ENCODE results near the gene TMEM184B.

DNA sequence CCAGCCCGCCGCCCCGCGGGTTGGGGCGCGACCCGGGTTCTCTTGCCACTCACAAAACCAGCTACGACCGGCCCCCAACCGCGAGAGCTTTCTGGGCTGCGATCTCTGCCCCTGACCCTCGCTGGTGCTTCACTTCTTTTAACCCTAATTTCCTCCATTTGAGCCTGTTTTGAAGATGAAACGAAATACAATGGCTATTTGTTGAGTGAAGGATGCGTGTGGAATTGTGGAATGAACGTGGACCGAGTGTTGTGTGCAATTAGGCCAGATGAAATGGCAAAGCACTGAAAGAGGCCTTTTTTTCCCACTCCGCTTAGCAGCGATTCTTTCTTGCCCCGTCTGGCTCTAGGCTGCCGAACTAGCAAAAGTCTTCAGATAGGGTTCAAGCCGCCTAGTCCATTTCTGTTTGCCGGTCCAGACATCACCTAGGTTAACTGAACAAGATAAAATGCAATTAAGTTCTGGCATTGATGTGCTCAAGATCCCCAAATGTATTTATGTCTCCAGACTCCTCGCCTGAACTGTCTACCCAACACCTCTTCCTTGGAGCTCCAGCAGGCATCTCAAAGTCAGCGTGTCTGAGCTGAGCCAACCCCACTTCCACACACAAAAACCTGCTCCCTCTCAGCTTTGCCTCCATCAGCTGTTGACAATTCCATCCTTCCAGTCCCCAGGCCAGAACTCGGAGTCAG lies 471 bp upstream of the TMEM184B start:
- TF ChIP-seq, protein P1, sequence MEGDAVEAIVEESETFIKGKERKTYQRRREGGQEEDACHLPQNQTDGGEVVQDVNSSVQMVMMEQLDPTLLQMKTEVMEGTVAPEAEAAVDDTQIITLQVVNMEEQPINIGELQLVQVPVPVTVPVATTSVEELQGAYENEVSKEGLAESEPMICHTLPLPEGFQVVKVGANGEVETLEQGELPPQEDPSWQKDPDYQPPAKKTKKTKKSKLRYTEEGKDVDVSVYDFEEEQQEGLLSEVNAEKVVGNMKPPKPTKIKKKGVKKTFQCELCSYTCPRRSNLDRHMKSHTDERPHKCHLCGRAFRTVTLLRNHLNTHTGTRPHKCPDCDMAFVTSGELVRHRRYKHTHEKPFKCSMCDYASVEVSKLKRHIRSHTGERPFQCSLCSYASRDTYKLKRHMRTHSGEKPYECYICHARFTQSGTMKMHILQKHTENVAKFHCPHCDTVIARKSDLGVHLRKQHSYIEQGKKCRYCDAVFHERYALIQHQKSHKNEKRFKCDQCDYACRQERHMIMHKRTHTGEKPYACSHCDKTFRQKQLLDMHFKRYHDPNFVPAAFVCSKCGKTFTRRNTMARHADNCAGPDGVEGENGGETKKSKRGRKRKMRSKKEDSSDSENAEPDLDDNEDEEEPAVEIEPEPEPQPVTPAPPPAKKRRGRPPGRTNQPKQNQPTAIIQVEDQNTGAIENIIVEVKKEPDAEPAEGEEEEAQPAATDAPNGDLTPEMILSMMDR (IDR thresholded peaks at IDR 0.05), result no peak
- TF ChIP-seq POLR2AphosphoS5 (IDR thresholded peaks at IDR 0.05), result no peak
- TF ChIP-seq POLR2A (IDR thresholded peaks at IDR 0.05), result no peak

Data from prostate gland (tissue), 2 donors.